Hepatocyte (in vitro differentiated cells): ENCODE measurements around the gene CLDN5. TPM values are rescaled to one million over a fixed set of nuclear protein-coding genes. Genes with fewer than 3 reads are reported as not detected.

ENCODE experiments used
- DNase-seq: peaks from one replicate; pipeline ENCODE4 v3.0.0-alpha.2; 2016; ENCODE audit warnings: low spot score
- H2AFZ ChIP-seq: fragments of 200-600 bp; sonication (generic); 2 replicates; pipeline ENCODE4 v1.6.0; 2016; ENCODE audit warnings: antibody characterized with exemption, mild to moderate bottlenecking
- H3K27ac ChIP-seq: fragments of 200-600 bp; sonication (generic); 2 replicates; pipeline ENCODE4 v1.5.1; 2016; ENCODE audit warnings: mild to moderate bottlenecking
- H3K27me3 ChIP-seq: fragments of 200-600 bp; sonication (generic); 2 replicates; pipeline ENCODE4 v1.6.1; 2016
- H3K36me3 ChIP-seq: fragments of 200-600 bp; sonication (generic); replicated peaks from 2 replicates; pipeline ENCODE4 v1.5.1; 2016; ENCODE audit warnings: low read depth; ENCODE audit not compliant: insufficient read depth
- H3K4me1 ChIP-seq: fragments of 200-600 bp; sonication (generic); 2 replicates; pipeline ENCODE4 v1.5.1; 2016; ENCODE audit warnings: mild to moderate bottlenecking, moderate library complexity; ENCODE audit not compliant: insufficient read depth
- H3K4me2 ChIP-seq: fragments of 200-600 bp; sonication (generic); 2 replicates; pipeline ENCODE4 v1.6.0; 2016
- H3K4me3 ChIP-seq: fragments of 200-600 bp; sonication (generic); 2 replicates; pipeline ENCODE4 v1.5.1; 2016; ENCODE audit warnings: mild to moderate bottlenecking
- H3K79me2 ChIP-seq: fragments of 200-600 bp; sonication (generic); 2 replicates; pipeline ENCODE4 v1.6.0; 2017; ENCODE audit warnings: mild to moderate bottlenecking
- H3K9me2 ChIP-seq: fragments of 200-600 bp; sonication (generic); replicated peaks from 2 replicates; pipeline ENCODE4 v1.6.0; 2017; ENCODE audit warnings: mild to moderate bottlenecking; ENCODE audit not compliant: insufficient read depth
- H3K9me3 ChIP-seq: fragments of 200-600 bp; sonication (generic); 2 replicates; pipeline ENCODE4 v1.5.1; 2016; ENCODE audit warnings: low read depth, mild to moderate bottlenecking
- H4K20me1 ChIP-seq: fragments of 200-600 bp; sonication (generic); 2 replicates; pipeline ENCODE4 v1.6.0; 2016; ENCODE audit warnings: mild to moderate bottlenecking; ENCODE audit not compliant: insufficient read depth, poor library complexity, severe bottlenecking
- CTCF ChIP-seq: fragments of 200-600 bp; sonication (generic); IDR thresholded peaks from 2 replicates; pipeline ENCODE4 v1.5.1; 2016; ENCODE audit warnings: antibody characterized with exemption, mild to moderate bottlenecking; ENCODE audit not compliant: poor library complexity
- EZH2 ChIP-seq: fragments of 200-600 bp; sonication (generic); IDR thresholded peaks from 2 replicates; pipeline ENCODE4 v1.6.1; 2016; ENCODE audit warnings: antibody characterized with exemption, mild to moderate bottlenecking, borderline replicate concordance
- EZH2phosphoT487 ChIP-seq: fragments of 200-600 bp; sonication (generic); IDR thresholded peaks from one replicate; pipeline ENCODE4 v1.6.1; 2018; ENCODE audit warnings: antibody characterized with exemption, mild to moderate bottlenecking, low read depth, moderate library complexity; ENCODE audit not compliant: unreplicated experiment, severe bottlenecking
- WGBS: methylation state at CpG from one replicate; pipeline ENCODE4 v1.1.6; 2016; ENCODE audit warnings: low lambda C conversion rate; ENCODE audit errors: missing lambda C conversion rate; 5-methylcytosine and 5-hydroxymethylcytosine counted together
- polyA plus RNA-seq: library from polyadenylated mRNA; unstranded; fragments of >200 nt; fragmentation: Nextera tagmentation; extraction: Ambion mirVana; gene quantifications from 2 replicates; pipeline ENCODE4 v1.2.1, GENCODE V29; 2016
- total RNA-seq: library from RNA; depleted of rRNA; stranded (reverse); fragments of >200 nt; gene quantifications from 2 replicates; pipeline ENCODE4 v1.2.3, GENCODE V29; 2014

Gene CLDN5
- total and polyA plus RNA-seq, 2 experiments from 2014 or later: 4.9 to 9.9 TPM

GRCh38 chr22:19559324-19559811 is 35.2 kb upstream of the CLDN5 start:
- 84% methylated on average over 9 of the region's 9 CpGs for WGBS
- Histone ChIP-seq H3K9me3 (no peaks in the 10 kb centered on the region), H3K27me3 (no peaks in the 10 kb centered on the region), H4K20me1 (no peaks in the 10 kb centered on the region), H3K79me2 (no peaks in the 10 kb centered on the region), H3K4me3 (no peak overlapping the region), H3K27ac (no peak overlapping the region), H2AFZ (no peak overlapping the region), H3K4me2 (no peak overlapping the region), H3K9me2 (no peaks in the 10 kb centered on the region), H3K4me1 (no peaks in the 10 kb centered on the region), H3K36me3 (no peaks in the 10 kb centered on the region)
- no peak for DNase-seq
- TF ChIP-seq EZH2 (no peak), EZH2phosphoT487 (no peak), CTCF (no peak)

GRCh38 chr22:19556963-19557545 is 32.8 kb upstream of the CLDN5 start:
- Histone ChIP-seq H3K27ac (no peak overlapping the region), H4K20me1 (no peaks in the 10 kb centered on the region), H3K4me1 (no peaks in the 10 kb centered on the region), H3K27me3 (no peaks in the 10 kb centered on the region), H3K9me3 (no peaks in the 10 kb centered on the region), H3K4me3 (no peak overlapping the region), H2AFZ (no peak overlapping the region), H3K9me2 (no peaks in the 10 kb centered on the region), H3K4me2 (no peak overlapping the region), H3K36me3 (no peaks in the 10 kb centered on the region), H3K79me2 (no peaks in the 10 kb centered on the region)
- no peak for DNase-seq
- TF ChIP-seq EZH2 (no peak), CTCF (no peak), EZH2phosphoT487 (no peak)
- WGBS: 91% methylated on average over 10 of the region's 10 CpGs

- H3K36me3 ChIP-seq: no peaks in the 10 kb centered on the region
- H3K27me3 ChIP-seq: no peaks in the 10 kb centered on the region
- DNase-seq: no peak
- no peaks in the 10 kb centered on the region for H3K79me2 ChIP-seq
- H2AFZ ChIP-seq: no peak overlapping the region
- WGBS: 89% methylated on average over 6 of the region's 6 CpGs
- H3K4me3 ChIP-seq: no peak overlapping the region
- TF ChIP-seq CTCF: no peak
- TF ChIP-seq EZH2phosphoT487: no peak
- no peak for TF ChIP-seq EZH2
- H4K20me1 ChIP-seq: no peaks in the 10 kb centered on the region
- no peak overlapping the region for H3K4me2 ChIP-seq
- H3K9me2 ChIP-seq: no peaks in the 10 kb centered on the region
- no peaks in the 10 kb centered on the region for H3K4me1 ChIP-seq
- no peaks in the 10 kb centered on the region for H3K9me3 ChIP-seq
- H3K27ac ChIP-seq: no peak overlapping the region
These were observed 31.4 kb upstream of the CLDN5 start for GRCh38 chr22:19555651-19556050.
